GM20431 (cell line): Measurements from ENCODE around the gene KLRF2.

ENCODE experiments used
- in situ Hi-C: fragments of 300-500 bp; cut with MseI, MboI; formaldehyde crosslinking; loops from one replicate; pipeline ENCODE4 v1.15.0; 2020; ENCODE audit warnings: low sequenced_read_pairs; ENCODE audit not compliant: unreplicated experiment

The KLRF2 gene

DNA sequence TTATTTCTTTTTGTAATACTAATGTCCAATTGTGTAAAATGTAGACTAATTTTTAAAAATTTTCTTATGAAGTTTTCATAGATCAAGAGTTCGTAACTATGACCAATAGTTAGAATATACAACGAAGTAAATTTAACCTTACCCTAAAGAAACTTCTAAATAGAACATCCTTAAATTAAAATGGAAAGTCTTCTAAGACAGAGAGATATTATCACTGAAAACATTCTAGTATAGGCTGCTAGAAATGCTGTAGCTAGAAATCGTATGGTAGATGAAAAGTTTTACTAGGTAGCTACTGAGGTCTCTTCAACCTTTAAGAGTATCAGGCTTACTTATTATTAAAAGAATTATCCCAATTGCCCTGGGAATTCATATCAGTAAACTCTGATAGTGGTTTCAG is 50.0 kb downstream of the KLRF2 start:
- in situ Hi-C loops: loop anchor here (10.0 kb wide), 1 partner anchor 116 kb away; no protein-coding TSS in a partner anchor

DNA sequence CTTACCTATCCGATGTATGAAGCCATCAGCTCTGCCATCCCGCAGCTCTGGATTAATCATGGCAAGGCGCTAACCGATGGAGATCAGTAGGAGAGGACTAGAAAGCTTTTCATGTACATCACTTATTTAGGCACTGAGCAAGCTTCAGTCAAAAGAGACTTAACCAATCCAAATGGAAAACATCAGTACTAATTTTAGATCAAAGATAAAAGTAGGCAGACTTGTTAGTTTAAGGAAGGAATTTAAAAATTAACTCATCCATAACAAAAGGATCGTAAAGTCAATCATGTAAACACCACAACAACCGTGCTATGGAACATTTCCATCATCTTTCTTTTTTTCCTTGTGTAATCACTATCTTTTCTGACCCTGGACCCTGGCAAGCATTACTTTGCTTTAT is 51.0 kb downstream of the KLRF2 start, which contains the start of gene CLEC2A:
CLEC2A (minus strand) TSS at position 101 of the 400 bp plus-strand sequence; CDS start at position 60, 41 bp downstream.
- in situ Hi-C loops: loop anchor here (10.0 kb wide), 1 partner anchor 117 kb away; no protein-coding TSS in a partner anchor

DNA sequence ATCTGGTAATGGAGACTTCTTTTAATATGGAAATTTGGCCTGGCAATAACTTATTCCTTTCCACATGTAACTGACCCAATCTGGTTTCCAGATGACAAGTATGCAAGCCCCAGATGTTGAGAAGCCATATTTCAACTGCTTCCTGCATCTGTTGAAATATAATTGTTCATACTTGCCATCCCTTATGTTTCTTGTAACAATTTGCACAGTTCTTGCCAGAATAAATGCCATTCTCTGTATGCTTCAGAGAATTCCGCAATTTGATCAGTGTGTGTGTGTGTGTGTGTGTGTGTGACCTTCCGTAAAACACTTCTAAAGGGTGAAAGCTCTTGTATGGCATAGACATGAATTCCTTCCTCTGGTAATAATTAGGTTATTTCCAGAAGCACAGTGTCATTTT is 52.7 kb downstream of the KLRF2 start:
- in situ Hi-C loops: loop anchor here (10.0 kb wide), 1 partner anchor 119 kb away; no protein-coding TSS in a partner anchor

DNA sequence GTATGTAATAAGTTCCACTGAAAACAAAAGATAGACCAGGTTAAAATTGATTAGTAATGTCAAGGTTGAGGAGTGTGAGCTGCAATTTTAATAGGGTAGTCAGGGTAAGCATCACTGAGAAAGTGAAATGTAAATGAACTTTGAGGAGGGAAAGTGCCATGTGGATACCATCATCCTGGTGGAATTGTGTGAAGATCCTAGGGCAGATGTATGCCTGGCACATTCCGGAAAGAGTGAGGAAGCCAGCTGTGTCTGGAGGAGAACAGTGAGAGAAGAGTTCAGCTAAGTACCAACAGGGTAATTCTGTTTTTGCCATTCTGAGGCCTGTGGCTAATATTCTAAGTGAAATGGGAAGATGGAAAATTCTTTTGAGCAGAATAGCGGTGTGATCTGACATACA is 53.7 kb downstream of the KLRF2 start:
- in situ Hi-C loops: loop anchor here (10.0 kb wide), 1 partner anchor 120 kb away; no protein-coding TSS in a partner anchor

DNA sequence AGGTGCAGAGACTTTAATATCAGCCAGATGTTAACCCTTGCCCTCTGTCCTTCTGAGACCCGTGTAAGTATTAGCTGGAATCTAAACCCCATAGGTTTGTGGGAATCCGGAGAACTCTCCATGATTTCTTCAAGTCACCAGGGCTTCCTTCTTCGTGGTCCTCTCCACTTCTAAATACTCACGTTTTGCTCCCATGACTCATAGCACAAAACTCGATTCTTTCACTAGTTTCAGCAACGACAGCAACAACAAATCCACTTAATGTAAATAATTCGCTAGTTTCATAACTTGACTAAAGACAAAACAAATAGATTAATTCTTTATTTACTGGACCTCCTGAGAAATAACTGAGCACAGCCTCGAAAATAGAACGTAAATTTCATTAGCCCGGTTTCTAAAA is 55.3 kb downstream of the KLRF2 start:
- in situ Hi-C loops: loop anchor here (10.0 kb wide), 1 partner anchor 122 kb away; no protein-coding TSS in a partner anchor

DNA sequence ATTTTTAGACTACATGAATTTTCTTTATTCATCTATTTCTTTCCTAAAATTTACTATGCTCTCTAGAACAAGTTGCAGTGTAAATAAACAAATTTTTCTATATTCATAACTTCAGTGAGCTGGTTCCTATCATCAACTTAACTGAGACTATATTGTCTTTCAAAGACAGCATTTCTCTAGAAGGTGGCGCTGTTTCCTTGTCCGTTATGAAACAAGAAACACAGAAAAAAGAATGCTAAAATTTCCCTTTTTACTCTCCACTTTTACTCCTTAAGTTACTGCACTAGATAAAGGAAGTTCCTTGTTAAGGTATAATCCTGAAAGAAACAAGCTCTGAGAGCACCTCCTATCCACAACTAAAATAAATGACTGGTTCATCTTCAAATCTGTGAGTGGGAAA is 59.1 kb downstream of the KLRF2 start:
- in situ Hi-C loops: no loop called here

DNA sequence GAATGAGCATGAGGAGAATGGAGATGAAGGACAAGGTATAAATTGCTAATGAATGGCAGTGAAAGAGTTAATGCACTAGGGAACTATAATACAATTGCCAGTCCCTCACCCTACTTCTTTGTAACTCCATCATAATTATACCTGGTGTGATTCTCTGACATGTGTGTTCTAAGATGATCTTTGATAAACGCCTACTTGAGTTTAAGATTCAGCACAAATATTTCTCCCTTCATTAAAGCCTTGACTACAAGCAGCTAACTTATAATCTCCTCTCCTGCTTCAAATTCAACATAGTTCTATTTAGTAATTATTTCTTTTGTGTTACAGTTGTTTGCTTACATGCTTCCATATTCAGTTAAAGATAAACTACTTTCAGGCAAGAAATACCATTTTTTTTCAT is 60.5 kb downstream of the KLRF2 start:
- in situ Hi-C loops: no loop called here

DNA sequence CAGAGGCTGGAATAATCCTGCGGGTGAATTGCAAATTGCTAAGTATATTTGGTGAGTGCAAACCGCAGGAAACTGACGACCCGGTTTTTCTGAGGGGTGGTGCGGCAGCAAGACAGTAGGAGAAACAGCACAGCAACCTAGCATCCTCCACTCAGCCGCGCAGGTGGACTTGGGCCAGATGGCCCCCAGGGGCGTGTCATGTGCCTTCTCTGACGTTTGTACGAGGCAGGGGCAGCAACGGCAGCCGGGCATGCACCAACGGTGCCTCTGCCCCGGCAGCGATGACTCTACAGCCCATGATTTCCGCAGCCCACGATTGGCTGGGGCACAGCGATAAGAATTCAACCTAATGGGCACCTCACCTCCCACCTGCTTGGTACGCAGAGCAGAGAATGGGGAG is 62.0 kb downstream of the KLRF2 start:
- in situ Hi-C loops: no loop called here

DNA sequence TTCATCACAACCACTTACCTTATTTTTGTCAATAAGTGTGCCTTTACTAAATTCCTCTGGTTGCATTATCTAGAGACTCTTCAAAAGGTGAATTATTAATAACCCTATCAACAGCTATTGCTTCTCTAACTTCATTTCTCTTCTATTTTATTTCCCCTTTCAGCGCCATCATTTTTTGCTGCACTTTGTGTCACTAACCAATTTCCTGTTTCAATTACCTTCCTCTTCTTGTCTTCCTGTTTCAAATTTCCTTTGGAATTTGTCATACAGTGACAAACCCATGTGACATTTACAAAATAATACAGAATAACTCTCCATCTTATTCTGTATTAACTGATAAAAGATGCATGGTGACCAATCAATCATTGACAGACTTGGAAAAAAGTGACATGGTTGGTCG is 63.1 kb downstream of the KLRF2 start:
- in situ Hi-C loops: no loop called here
